Measurements from ENCODE around the gene FCGR3B. TPM values are rescaled to one million over a fixed set of nuclear protein-coding genes. Genes with fewer than 3 reads are reported as not detected.
"Not testable (repeated sequence)": the region's sequence is repeated elsewhere in the genome, so short reads cannot be mapped to it uniquely, and the experiment has no call there.

FCGR3B gene
- total RNA-seq, 3 donors from 2014 or later (not counting 1 experiment from before 2014, with no cell fraction given), result 12.8 to 29.6 (median 18.2) TPM

GRCh38 chr1:161613142-161613514 is 17.8 kb downstream of the FCGR3B start:
- ATAC-seq; H3K27me3 ChIP-seq (ENCODE audit: control insufficient read depth, insufficient read depth, low read length); H3K9me3 Mint-ChIP-seq; H3K36me3 ChIP-seq (ENCODE audit: control insufficient read depth, insufficient read depth, low read length); H3K36me3 Mint-ChIP-seq; intact Hi-C loops (cut with micrococcal nuclease); DNase-seq; H3K9me3 ChIP-seq (ENCODE audit: control insufficient read depth, insufficient read depth, low read length); H3K4me3 ChIP-seq (ENCODE audit: low read length); H3K27me3 Mint-ChIP-seq (ENCODE audit: low read depth in 2 of 2): not testable (repeated sequence)
- WGBS (ENCODE audit: insufficient coverage), result no CpG with 5 or more reads among the region's 6 CpGs
- Mint-ChIP-seq H3K4me3 (peak overlapping the region; percentile 95), H3K27ac (peak overlapping the region; percentile 92 to 99), H3K4me1 (peaks cover 10 to 20% of the 10 kb centered on the region in 2 donors)
- Histone ChIP-seq H3K27ac (ENCODE audit: low read length) (peak overlapping the region; percentile 90), H3K4me1 (ENCODE audit: control insufficient read depth, insufficient read depth, low read length) (peaks cover 16% of the 10 kb centered on the region)

GRCh38 chr1:161612322-161613141 is 18.4 kb downstream of the FCGR3B start:
- H3K4me3 ChIP-seq (ENCODE audit: low read length), result peak overlapping the region; percentile 58
- peaks cover 10 to 20% of the 10 kb centered on the region in 2 donors for H3K4me1 Mint-ChIP-seq
- peak overlapping the region; percentile 92 to 99 for H3K27ac Mint-ChIP-seq
- H3K27me3 Mint-ChIP-seq (ENCODE audit: low read depth in 2 of 2); intact Hi-C loops (cut with micrococcal nuclease); H3K27me3 ChIP-seq (ENCODE audit: control insufficient read depth, insufficient read depth, low read length); H3K9me3 ChIP-seq (ENCODE audit: control insufficient read depth, insufficient read depth, low read length); H3K36me3 ChIP-seq (ENCODE audit: control insufficient read depth, insufficient read depth, low read length); H3K9me3 Mint-ChIP-seq; H3K36me3 Mint-ChIP-seq: not testable (repeated sequence)
- H3K4me3 Mint-ChIP-seq, result peak overlapping the region; percentile 95
- H3K4me1 ChIP-seq (ENCODE audit: control insufficient read depth, insufficient read depth, low read length), result peaks cover 16% of the 10 kb centered on the region
- peak overlapping the region; percentile 90 for H3K27ac ChIP-seq (ENCODE audit: low read length)
- DNase-seq, result peak; percentile 72 to 96
- ATAC-seq, result peak; percentile 88 to 94 (median 93)
- WGBS (ENCODE audit: insufficient coverage), result 2% methylated on average over 44 of the region's 51 CpGs

- H3K36me3 ChIP-seq (ENCODE audit: control insufficient read depth, insufficient read depth, low read length); H3K27me3 Mint-ChIP-seq (ENCODE audit: low read depth in 2 of 2); H3K27me3 ChIP-seq (ENCODE audit: control insufficient read depth, insufficient read depth, low read length); H3K36me3 Mint-ChIP-seq; H3K9me3 Mint-ChIP-seq; H3K9me3 ChIP-seq (ENCODE audit: control insufficient read depth, insufficient read depth, low read length): not testable (repeated sequence)
- Mint-ChIP-seq H3K4me3 (peak overlapping the region; percentile 95), H3K27ac (peak overlapping the region; percentile 92 to 99), H3K4me1 (peaks cover 10 to 20% of the 10 kb centered on the region in 2 donors)
- Histone ChIP-seq H3K4me3 (ENCODE audit: low read length) (peak overlapping the region; percentile 58), H3K4me1 (ENCODE audit: control insufficient read depth, insufficient read depth, low read length) (peaks cover 16% of the 10 kb centered on the region), H3K27ac (ENCODE audit: low read length) (peak overlapping the region; percentile 90)
- intact Hi-C loops (cut with micrococcal nuclease), result loop anchor here (2.0 kb wide), 1 partner anchor 81 kb away; no protein-coding TSS in a partner anchor
- DNase-seq (peak in 1 of 2 donors; percentile 65), ATAC-seq (peak in 2 of 3 donors; percentile 28 to 38)
- WGBS (ENCODE audit: insufficient coverage), result 0% methylated on average over 13 of the region's 19 CpGs
These were observed 19.1 kb downstream of the FCGR3B start for GRCh38 chr1:161611866-161612321.

- intact Hi-C loops (cut with micrococcal nuclease), result loop anchor here (2.0 kb wide), 1 partner anchor 79 kb away; no protein-coding TSS in a partner anchor
- 57% methylated on average over 2 of the region's 4 CpGs for WGBS (ENCODE audit: insufficient coverage)
- H3K4me3 Mint-ChIP-seq, result peak overlapping the region; percentile 40
These were observed 20.8 kb downstream of the FCGR3B start for GRCh38 chr1:161610198-161610597.

GRCh38 chr1:161606541-161607336 is 24.2 kb downstream of the FCGR3B start:
- H3K27me3 Mint-ChIP-seq (ENCODE audit: low read depth in 2 of 2); H3K27ac ChIP-seq (ENCODE audit: low read length); H3K4me3 Mint-ChIP-seq; H3K4me1 Mint-ChIP-seq; DNase-seq; H3K9me3 Mint-ChIP-seq; H3K9me3 ChIP-seq (ENCODE audit: control insufficient read depth, insufficient read depth, low read length); H3K4me1 ChIP-seq (ENCODE audit: control insufficient read depth, insufficient read depth, low read length); H3K36me3 ChIP-seq (ENCODE audit: control insufficient read depth, insufficient read depth, low read length); intact Hi-C loops (cut with micrococcal nuclease); H3K36me3 Mint-ChIP-seq; H3K4me3 ChIP-seq (ENCODE audit: low read length); H3K27me3 ChIP-seq (ENCODE audit: control insufficient read depth, insufficient read depth, low read length); H3K27ac Mint-ChIP-seq: not testable (repeated sequence)
- WGBS (ENCODE audit: insufficient coverage), result 92% methylated on average over 52 of the region's 58 CpGs
- peak in 2 of 3 donors; percentile 32 to 49 for ATAC-seq

More at GRCh38 chr1:161610198-161610597, 20.8 kb downstream of the FCGR3B start:
- Mint-ChIP-seq H3K4me1 (peaks cover 10 to 20% of the 10 kb centered on the region in 2 donors), H3K27ac (peak overlapping the region in 1 of 2 donors; percentile 45)
- not testable (repeated sequence) for H3K36me3 ChIP-seq (ENCODE audit: control insufficient read depth, insufficient read depth, low read length); DNase-seq; H3K27me3 Mint-ChIP-seq (ENCODE audit: low read depth in 2 of 2); H3K36me3 Mint-ChIP-seq; ATAC-seq; H3K27ac ChIP-seq (ENCODE audit: low read length); H3K4me3 ChIP-seq (ENCODE audit: low read length); H3K27me3 ChIP-seq (ENCODE audit: control insufficient read depth, insufficient read depth, low read length); H3K9me3 ChIP-seq (ENCODE audit: control insufficient read depth, insufficient read depth, low read length); H3K9me3 Mint-ChIP-seq
- peaks cover 16% of the 10 kb centered on the region for H3K4me1 ChIP-seq (ENCODE audit: control insufficient read depth, insufficient read depth, low read length)

- ATAC-seq, result peak; percentile 48 to 78 (median 77)
- H3K27ac Mint-ChIP-seq; DNase-seq; H3K4me1 Mint-ChIP-seq; H3K27ac ChIP-seq (ENCODE audit: low read length); H3K27me3 ChIP-seq (ENCODE audit: control insufficient read depth, insufficient read depth, low read length); H3K4me1 ChIP-seq (ENCODE audit: control insufficient read depth, insufficient read depth, low read length); H3K9me3 ChIP-seq (ENCODE audit: control insufficient read depth, insufficient read depth, low read length); H3K27me3 Mint-ChIP-seq (ENCODE audit: low read depth in 2 of 2); H3K4me3 ChIP-seq (ENCODE audit: low read length); H3K36me3 Mint-ChIP-seq; intact Hi-C loops (cut with micrococcal nuclease); H3K9me3 Mint-ChIP-seq; H3K4me3 Mint-ChIP-seq; H3K36me3 ChIP-seq (ENCODE audit: control insufficient read depth, insufficient read depth, low read length): not testable (repeated sequence)
- 47% methylated on average over 44 of the region's 78 CpGs for WGBS (ENCODE audit: insufficient coverage)
These were observed 25.0 kb downstream of the FCGR3B start for GRCh38 chr1:161605762-161606540.

- H3K27me3 Mint-ChIP-seq (ENCODE audit: low read depth in 2 of 2); H3K4me1 ChIP-seq (ENCODE audit: control insufficient read depth, insufficient read depth, low read length); H3K27ac ChIP-seq (ENCODE audit: low read length); H3K9me3 Mint-ChIP-seq; H3K27me3 ChIP-seq (ENCODE audit: control insufficient read depth, insufficient read depth, low read length); H3K36me3 Mint-ChIP-seq; ATAC-seq; H3K36me3 ChIP-seq (ENCODE audit: control insufficient read depth, insufficient read depth, low read length); intact Hi-C loops (cut with micrococcal nuclease); H3K4me3 ChIP-seq (ENCODE audit: low read length); H3K4me1 Mint-ChIP-seq; H3K9me3 ChIP-seq (ENCODE audit: control insufficient read depth, insufficient read depth, low read length); H3K27ac Mint-ChIP-seq; DNase-seq: not testable (repeated sequence)
- peak overlapping the region; percentile 31 for H3K4me3 Mint-ChIP-seq
- WGBS (ENCODE audit: insufficient coverage), result 99% methylated on average over 12 of the region's 12 CpGs
These were observed 26.0 kb downstream of the FCGR3B start for GRCh38 chr1:161605024-161605423.

All from natural killer cell (primary cell).